Inflammatory macrophage (primary cell): Measurements from ENCODE around the gene HSD11B1L.

Experiments
- DNase-seq, 2 donors: peaks; one replicate each; pipeline ENCODE4 v3.0.0-alpha.2; 2020 to 2022

HSD11B1L gene

DNA sequence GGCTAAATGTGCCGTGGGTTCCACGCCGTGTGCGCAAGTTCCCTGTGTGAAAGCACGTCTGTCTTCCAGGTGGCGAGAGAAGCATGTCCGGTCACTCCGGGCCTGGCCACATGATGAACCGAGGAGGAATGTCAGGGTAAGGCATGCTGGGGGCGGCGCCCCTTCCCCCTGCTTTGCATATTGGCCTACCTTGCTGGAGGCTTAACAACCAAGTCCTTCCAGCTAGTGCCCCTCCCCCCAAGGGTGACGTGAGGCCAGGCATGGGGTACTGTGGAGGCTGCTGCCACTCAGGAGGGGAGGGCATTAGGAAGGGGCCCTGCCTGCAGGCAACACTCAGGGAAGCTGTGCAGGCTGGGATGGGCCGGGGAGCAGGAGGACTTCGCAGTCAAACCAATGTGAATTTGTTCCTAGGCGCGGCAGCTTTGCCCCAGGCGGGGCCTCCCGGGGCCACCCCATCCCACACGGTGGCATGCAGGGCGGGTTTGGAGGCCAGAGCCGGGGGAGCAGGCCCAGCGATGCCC lies 13.0 kb upstream of the HSD11B1L start:
- DNase-seq: no peak

DNA sequence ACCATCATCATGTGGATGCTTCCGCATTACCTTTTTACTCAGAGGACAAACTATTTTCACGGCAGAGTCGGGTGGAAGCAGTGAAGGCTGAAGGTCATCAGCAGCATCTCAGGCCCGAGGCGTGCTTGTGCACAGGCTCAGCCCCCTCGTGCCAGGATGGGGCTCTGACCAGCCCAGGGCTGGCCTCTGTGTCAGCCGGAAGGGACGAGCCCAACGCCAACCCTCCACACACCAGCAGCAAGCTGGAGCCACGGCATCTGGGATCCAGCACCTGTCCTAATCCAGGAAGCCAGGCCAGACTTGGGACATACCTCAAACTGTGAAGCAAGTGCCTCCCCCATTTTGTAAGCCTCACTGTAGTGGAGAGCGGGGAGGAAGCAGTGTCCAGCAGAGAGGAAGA lies 11.6 kb upstream of the HSD11B1L start:
- no peak for DNase-seq

- DNase-seq: no peak
These were observed 9.2 kb upstream of the HSD11B1L start for GRCh38 chr19:5671600-5671999.

DNA sequence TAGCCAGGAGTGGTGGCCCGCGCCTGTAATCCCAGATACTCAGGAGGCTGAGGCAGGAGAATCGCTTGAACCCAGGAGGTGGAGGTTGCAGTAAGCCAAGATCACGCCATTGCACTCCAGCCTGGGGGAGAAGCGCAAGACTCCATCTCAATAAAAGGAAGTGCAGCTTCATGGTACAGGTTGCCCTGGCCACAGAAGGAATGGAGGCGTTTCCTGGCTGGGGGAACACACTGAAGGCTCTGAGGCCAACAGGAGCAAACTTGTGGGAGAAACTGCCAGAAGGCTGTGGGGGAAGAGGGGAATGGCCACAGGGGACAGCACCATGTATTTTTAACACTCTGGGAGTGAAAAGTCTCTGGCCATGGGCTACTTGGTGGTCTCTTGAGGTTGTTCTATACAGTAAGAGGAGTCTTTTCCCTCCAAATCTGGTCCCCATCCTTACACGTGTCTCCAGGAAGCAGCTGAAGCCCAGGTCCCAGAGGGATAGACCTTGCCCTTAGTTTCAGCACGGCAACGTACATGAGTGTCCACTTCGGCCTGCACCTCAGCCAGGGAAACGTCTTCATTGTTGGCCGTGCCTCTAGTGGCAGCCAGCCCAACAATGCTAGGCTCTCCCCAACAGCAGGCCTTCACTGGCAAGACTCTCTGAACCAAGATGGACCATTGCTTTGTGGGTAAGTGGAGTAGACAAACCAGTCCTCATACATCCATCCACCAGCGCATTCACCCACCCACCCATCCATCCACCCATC lies 7.9 kb upstream of the HSD11B1L start:
- no peak for DNase-seq

DNA sequence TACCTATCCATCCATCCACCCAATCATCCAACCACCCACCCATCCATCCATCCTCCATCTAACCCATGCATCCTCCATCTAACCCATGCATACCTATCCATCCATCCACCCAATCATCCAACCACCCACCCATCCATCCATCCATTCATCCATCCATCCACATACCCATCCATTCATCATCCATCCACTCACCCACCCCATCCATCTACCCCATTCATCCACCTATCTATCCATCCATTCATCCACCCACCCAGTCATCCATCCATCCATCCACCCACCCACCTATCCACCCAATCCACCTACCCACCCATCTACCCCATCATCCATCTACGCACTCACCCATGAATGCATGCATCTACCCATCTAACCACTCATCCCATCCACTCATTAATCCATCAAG lies 7.1 kb upstream of the HSD11B1L start:
- DNase-seq: no peak

DNA sequence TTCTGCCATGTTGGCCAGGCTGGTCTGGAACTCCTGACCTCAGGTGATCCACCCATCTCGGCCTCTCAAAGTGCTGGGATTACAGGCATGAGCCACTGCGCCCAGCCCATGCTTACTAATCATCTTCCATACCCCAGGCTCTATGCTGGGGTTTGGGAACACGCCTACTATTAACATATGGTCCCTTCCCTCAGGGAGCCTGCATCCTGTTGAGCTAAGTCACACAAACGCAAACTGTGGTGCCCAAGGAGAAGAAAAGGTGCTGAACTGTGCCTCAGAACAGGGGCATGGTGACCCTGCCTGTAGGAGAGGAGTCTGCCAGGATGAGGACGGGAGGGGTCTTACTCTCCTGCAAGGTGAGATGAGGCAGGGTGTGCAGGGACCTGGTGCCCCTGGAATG lies 6.1 kb upstream of the HSD11B1L start:
- no peak for DNase-seq

- no peak for DNase-seq
These were observed 4.6 kb upstream of the HSD11B1L start for GRCh38 chr19:5676105-5676771.

GRCh38 chr19:5676772-5677105 lies 4.1 kb upstream of the HSD11B1L start:
- DNase-seq: no peak

DNA sequence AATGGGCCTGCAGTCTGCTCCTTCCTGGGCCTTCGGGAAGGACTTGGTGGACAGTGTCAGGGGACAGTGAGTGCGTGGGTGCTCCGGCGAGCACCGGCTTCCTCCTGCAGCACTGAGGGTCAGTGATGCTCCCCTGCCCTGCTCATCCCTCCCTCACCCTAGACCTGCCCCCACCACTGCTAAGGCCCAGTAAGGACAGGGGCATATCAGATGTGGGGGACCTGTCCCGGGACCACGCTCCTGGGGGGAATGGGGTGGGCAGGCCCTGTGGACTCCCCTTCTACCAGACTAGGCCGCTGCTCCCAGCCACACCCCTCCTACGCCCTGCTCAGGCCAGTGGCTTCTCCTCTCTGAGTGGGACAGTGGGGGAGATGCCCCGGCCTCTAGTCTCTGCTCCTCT lies 3.7 kb upstream of the HSD11B1L start:
- DNase-seq: no peak

- no peak for DNase-seq
These were observed 3.2 kb upstream of the HSD11B1L start for GRCh38 chr19:5677580-5677979.

GRCh38 chr19:5678071-5678718 lies 2.6 kb upstream of the HSD11B1L start:
- DNase-seq: no peak

GRCh38 chr19:5679289-5680083 lies 1.3 kb upstream of the HSD11B1L start:
- no peak for DNase-seq

DNA sequence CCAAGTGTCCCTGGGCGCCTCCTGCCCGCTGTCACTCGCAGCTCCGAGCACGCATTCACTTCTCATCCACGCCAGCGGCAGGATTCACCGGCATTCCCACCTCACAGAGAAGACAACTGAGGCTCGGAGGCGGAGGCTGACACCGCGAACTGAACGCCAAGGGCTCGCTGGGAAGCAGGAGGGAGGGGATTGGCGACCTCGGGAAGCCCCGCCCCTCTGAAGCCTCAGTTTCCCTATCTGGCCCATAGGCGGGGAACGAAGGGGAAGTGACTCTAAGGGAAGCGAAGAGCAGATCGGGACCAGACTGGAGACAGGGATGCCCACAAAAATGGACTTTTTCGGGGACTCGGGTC lies 767 bp upstream of the HSD11B1L start:
- peak in 1 of 2 donors; percentile 32 for DNase-seq

DNA sequence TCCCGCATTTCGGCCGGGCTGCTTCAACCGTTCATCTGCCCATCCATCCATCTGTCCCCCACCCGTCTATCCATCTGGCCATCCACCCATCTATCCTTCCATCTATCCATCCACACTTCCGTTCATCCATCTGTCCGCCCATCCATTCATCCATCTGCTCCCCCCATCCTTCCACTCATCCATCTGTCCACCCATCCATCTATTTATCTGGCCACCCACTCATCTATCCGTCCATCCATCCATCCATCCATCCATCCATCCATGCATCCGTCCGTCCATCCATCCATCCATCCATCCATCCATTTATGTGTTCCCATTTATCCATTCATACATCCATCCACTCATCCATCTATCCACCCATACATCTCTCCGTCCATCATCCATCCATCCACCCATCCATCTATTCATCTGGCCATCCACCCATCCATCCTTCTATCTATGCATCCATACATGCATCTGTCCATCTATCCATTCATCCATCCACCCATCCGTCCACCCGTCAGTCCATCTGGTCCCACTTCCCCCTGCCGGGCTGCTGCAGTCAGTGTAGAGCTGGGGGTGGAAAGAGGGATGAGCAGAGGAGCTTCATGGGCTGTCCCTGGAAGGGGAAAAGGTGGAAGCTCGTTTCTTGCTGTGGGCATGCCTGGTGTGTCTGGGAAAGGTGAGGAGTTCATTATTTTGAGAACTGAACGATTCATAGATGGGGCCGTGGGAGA lies 722 bp downstream of the HSD11B1L start:
- DNase-seq: no peak

- no peak for DNase-seq
These were observed 1.3 kb downstream of the HSD11B1L start for GRCh38 chr19:5682107-5682482.

DNA sequence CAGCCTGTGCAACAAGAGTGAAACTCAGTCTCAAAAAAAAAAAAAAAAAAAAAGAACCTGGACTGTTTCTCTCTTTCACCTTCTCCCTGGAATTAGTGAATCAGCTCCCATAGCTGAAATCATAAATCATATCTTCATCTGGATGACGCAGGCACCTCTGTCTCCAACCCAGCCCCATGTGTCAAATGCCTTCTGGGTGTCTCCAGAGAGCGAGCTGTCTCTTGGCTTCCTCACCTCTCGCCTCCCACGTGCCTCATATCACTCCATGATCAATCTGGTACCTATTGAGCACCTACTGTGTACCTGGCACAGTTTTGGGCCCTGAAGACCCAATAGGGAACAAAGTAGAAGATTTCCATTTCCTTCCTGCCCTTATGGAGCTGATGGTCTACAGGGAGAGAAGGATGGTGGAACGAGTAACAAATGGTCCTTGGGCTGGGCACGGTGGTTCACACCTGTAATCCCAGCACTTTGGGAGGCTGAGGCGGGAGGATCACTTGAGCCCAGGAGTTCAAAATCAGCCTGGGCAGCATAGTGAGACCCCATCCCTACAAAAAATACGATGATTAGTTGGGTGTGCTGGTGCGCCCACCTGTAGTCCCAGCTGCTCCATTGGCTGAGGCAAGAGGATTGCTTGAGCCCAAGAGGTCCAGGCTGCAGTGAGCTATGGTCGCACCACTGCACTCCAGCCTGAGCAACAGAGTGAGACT lies 2.5 kb downstream of the HSD11B1L start:
- no peak for DNase-seq

GRCh38 chr19:5684694-5685430 lies 4.0 kb downstream of the HSD11B1L start:
- DNase-seq: no peak

- no peak for DNase-seq
These were observed 5.5 kb downstream of the HSD11B1L start for GRCh38 chr19:5686326-5686646.

- peak; percentile 98 for DNase-seq
These were observed 6.0 kb downstream of the HSD11B1L start for GRCh38 chr19:5686647-5687359.

DNA sequence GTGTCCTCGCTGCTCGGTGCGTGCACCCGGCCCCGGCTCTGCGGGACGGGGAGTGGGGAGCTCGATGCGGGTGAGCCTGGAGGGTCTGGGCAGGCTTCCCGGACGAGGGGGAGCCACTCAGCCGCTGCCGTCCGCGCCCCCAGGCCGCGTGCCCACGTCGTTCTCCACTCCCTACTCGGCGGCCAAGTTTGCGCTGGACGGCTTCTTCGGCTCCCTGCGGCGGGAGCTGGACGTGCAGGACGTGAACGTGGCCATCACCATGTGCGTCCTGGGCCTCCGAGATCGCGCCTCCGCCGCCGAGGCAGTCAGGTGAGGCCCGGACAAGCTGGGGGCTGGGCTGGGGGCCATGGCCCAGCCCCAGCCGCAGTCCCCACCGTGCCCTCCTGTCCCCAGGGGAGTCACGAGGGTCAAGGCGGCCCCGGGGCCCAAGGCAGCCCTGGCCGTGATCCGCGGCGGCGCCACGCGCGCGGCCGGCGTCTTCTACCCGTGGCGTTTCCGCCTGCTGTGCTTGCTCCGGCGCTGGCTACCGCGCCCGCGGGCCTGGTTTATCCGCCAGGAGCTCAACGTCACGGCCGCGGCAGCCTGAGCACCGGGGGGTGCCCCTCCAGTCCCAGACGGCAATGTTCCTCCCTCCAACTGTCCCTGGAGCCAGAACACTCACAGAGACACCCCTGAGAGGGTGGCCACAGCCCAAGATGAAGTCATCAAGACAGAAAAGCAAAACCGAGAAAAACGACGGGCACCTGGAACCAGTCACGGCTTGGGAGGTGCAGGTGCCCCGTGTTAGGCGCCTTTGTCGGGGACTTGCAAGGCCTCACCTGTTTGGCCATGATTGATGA lies 6.8 kb downstream of the HSD11B1L start:
- no peak for DNase-seq
